Tibial nerve (tissue), 4 donors: ENCODE measurements around the gene UTP14C.

Experiments
- EP300 ChIP-seq, 2 donors: sonication (generic); formaldehyde crosslinking; IDR thresholded peaks; one replicate each; pipeline ENCODE4 v1.6.1; 2017; ENCODE audit warnings: antibody characterized with exemption in 2 of 2, mild to moderate bottlenecking in 1 of 2
- TF ChIP-seq, protein P1 (sequence below), 5 experiments: fragments of 200-600 bp in 3 of 5; fragments of 450-650 bp in 2 of 5; sonication (generic) in 3 of 5; IDR thresholded peaks; one replicate each; pipeline ENCODE4 v1.5.1; 2016 to 2019; ENCODE audit warnings: antibody characterized with exemption in 5 of 5, mild to moderate bottlenecking in 3 of 5, moderate library complexity in 2 of 5

DNA sequence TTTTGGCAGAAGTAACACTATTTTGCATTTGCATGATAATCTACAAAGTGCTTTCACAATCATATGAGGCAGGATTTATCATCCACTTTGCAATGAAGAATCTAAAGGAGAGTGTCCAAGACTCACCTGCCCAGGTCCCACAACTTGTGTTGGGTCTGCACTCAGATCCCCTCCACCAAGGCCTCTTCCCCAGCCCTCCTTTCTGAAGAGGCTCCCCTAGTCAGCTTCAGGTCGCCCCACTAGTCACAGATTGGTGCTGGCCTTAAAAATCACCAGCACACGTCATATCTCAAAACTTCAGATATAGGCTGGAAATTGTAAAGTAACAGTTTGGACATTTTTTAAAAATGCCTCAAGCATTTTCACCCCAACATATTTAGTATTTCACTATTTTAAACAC lies 30.8 kb upstream of the UTP14C start:
- TF ChIP-seq, protein P1, sequence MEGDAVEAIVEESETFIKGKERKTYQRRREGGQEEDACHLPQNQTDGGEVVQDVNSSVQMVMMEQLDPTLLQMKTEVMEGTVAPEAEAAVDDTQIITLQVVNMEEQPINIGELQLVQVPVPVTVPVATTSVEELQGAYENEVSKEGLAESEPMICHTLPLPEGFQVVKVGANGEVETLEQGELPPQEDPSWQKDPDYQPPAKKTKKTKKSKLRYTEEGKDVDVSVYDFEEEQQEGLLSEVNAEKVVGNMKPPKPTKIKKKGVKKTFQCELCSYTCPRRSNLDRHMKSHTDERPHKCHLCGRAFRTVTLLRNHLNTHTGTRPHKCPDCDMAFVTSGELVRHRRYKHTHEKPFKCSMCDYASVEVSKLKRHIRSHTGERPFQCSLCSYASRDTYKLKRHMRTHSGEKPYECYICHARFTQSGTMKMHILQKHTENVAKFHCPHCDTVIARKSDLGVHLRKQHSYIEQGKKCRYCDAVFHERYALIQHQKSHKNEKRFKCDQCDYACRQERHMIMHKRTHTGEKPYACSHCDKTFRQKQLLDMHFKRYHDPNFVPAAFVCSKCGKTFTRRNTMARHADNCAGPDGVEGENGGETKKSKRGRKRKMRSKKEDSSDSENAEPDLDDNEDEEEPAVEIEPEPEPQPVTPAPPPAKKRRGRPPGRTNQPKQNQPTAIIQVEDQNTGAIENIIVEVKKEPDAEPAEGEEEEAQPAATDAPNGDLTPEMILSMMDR (IDR thresholded peaks at IDR 0.05) = no peak
- no peak for TF ChIP-seq EP300 (IDR thresholded peaks at IDR 0.05)
